ENCODE measurements around the gene NPFFR2.

- TF ChIP-seq EP300 (IDR thresholded peaks at IDR 0.05) = no peak
- no peak for TF ChIP-seq CTCF (IDR thresholded peaks at IDR 0.05)
- TF ChIP-seq POLR2A (IDR thresholded peaks at IDR 0.05) = no peak
- TF ChIP-seq POLR2AphosphoS5 (IDR thresholded peaks at IDR 0.05) = no peak
These were observed 162.7 kb downstream of the NPFFR2 start for GRCh38 chr4:72194453-72194852.

Data from gastroesophageal sphincter (tissue), 3 donors.